ENCODE data around the gene GAK.

- TF ChIP-seq, protein P1, sequence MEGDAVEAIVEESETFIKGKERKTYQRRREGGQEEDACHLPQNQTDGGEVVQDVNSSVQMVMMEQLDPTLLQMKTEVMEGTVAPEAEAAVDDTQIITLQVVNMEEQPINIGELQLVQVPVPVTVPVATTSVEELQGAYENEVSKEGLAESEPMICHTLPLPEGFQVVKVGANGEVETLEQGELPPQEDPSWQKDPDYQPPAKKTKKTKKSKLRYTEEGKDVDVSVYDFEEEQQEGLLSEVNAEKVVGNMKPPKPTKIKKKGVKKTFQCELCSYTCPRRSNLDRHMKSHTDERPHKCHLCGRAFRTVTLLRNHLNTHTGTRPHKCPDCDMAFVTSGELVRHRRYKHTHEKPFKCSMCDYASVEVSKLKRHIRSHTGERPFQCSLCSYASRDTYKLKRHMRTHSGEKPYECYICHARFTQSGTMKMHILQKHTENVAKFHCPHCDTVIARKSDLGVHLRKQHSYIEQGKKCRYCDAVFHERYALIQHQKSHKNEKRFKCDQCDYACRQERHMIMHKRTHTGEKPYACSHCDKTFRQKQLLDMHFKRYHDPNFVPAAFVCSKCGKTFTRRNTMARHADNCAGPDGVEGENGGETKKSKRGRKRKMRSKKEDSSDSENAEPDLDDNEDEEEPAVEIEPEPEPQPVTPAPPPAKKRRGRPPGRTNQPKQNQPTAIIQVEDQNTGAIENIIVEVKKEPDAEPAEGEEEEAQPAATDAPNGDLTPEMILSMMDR (optimal IDR thresholded peaks at IDR 0.05 in 1 of 3, IDR thresholded peaks at IDR 0.05 in 1 of 3, conservative IDR thresholded peaks at IDR 0.05 in 1 of 3; ENCODE audit: extremely low read depth in 1 of 3, insufficient read depth in 2 of 3, low read length in 3 of 3), result no peak
- no peak for TF ChIP-seq EZH2 (IDR thresholded peaks at IDR 0.05; ENCODE audit: low read length)
Observed at GRCh38 chr4:825971-826330, 106.2 kb downstream of the GAK start, which contains the start of gene CPLX1.

All from keratinocyte (primary cell).